NCI-H345 treated with DMSO at 0.1 percent for 48 hours (cell line): ENCODE data around the gene PPM1H.
"Not testable (repeated sequence)": the region's sequence is repeated elsewhere in the genome, so short reads cannot be mapped to it uniquely, and the experiment has no call there.

ENCODE experiments used
- DNase-seq: peaks from one replicate; lab custom pipeline; 2025; ENCODE audit not compliant: unreplicated experiment; lab: John Stamatoyannopoulos, UW

Gene PPM1H

DNA sequence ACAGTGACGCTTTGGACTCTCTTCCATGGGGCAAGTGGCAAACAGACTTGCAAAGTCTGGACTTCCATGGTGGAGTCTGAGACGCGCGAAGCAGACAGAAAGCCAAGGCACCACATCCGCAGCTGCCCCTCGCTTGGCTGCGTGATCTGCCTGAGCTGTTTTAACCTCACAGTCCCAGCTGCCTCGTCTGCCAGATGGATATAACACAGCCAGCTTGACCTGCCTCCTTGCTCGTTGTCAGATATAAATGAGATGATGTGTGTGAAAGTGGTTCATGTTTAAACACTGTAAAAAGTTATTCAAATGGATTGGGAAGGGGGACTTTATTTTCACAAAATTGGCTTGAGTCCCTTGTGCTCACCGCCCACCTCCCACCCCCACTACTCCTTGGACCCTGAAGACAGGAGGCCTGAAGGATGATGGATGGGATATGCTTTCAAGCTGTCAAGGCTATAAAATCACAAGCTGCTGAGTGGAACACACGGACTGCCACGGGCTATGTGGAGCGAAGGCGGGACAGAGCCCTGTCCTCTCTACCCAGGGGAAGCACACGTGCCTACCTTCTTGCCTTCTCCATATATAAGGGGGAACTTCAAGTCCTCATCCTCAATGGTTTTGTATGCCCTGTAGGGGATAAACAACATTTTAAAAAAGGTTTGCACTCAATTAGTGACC is 241.4 kb downstream of the PPM1H start:
- no peak for DNase-seq

DNA sequence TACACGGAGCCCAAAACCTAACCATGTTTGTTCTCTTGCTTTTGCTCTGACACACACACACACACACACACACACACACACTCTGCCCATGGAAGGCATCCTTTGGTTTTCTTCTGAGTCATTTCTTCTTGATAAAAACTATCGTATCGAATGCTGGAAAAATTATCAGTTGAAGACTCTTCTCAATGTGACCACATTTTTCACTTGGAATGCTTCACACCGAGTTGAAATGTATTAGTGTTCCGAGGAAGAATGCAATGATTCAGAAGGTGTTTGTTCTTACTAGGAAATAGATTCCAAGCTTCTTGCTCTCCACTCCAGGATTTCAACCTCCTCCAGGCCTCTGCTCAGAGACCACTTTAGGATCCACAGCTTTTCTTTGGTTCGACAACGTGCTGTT is 242.1 kb downstream of the PPM1H start:
- no peak for DNase-seq

DNA sequence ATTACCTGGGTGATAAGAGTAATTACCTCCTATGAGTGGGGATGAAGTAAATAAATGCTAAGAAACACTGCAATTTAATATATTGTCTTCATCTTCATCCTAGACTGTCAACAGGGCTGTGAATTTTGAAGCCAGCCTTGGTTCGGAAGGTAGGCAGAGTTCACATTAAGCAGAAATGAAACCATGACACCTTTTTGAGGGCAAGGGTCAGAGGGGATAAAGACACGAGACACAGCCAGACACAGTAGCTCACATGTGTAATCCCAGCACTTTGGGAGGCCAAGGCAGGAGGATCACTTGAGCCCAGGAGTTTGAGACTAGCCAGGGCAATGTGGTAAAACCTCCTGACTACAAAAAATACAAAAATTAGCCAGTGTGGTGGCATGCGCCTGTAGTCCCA is 243.6 kb downstream of the PPM1H start:
- DNase-seq: no peak

DNA sequence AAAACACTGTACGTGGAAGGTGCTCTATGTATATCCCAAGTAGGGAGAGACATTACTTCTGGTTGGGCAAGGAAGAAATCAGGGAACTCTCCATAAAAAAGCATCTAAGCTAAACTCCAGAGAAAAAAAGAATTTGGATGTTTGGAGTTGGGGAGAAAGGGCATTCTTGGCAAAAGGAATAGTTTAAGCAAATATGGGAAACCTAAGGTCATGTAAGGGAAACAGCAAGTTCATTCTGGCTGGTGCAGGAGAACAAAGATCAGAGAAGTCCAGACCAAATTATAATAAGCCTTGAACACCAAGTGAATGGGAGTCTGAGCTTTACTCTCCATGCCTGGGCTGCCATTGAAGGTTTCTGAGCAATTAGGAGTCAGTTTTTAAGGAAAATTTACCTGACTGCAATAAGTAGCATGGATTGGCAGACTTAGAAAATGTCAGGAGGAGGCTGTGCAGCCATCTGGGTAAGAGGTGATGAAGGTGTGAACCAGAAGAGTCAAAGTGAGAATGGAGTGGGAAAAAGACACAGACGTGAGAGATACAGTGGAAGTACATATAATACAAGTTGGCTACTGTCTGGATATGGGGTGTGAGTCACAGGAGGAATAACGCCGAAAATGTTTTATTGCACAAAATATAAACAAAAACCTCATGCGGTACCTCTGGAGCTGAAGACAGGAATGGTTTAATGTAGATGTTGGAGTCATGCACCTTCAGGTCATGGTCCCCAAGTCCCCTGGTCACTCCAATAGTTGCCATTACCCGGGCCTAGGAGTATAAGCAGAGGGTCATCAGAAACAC is 245.7 kb downstream of the PPM1H start:
- DNase-seq: no peak

DNA sequence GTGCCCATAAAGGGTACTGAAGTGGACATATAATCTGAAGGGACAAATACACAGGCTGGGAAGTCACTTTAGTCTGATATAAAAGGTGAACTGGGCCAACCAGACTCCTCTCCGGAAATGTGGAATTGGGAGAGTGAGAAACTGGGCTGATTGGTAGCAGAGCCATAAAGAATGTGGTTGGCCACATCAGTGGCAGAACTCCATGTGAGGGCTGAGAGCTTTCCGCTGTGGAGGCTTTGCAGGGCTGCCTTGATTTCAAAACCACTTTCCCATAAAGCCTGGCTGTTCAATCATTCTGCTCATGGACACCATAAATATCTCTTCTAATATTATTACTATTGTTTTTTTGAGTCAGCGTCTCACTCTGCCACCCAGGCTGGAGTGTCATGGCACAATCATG is 248.0 kb downstream of the PPM1H start:
- DNase-seq: no peak

DNA sequence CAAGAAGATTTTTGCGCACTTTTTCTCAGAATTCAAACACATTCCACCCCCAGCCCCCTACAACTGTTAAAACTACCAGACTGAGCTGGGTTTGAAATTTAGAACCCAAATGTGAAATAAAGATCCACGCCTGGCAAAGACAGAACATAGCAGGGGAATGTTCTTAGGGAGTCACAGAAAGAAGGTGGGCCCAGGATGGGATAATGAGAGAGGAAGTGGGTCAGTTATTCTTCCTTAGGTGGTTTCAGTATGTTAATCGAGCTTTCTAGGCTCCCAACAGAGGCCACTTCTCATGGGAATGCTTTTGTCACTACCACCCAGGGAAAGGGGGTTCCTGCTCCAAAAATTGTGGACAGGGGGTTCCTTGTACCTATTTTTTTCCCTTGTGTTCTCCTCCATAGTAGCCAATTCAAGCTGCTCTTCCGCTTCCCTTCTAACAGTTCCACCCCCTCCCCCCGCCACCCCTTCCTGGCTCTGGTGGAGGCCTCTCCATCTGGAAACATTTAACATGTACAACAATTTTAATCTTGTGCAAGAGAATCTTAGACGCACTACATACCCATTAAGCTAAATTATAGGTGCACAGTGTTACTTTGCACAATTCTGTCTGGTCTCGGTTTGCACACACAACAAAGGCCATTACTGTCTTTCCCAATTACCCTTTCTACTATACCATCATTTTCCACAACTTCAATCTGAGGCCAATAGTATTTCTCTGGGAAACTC is 250.2 kb downstream of the PPM1H start:
- DNase-seq: no peak

DNA sequence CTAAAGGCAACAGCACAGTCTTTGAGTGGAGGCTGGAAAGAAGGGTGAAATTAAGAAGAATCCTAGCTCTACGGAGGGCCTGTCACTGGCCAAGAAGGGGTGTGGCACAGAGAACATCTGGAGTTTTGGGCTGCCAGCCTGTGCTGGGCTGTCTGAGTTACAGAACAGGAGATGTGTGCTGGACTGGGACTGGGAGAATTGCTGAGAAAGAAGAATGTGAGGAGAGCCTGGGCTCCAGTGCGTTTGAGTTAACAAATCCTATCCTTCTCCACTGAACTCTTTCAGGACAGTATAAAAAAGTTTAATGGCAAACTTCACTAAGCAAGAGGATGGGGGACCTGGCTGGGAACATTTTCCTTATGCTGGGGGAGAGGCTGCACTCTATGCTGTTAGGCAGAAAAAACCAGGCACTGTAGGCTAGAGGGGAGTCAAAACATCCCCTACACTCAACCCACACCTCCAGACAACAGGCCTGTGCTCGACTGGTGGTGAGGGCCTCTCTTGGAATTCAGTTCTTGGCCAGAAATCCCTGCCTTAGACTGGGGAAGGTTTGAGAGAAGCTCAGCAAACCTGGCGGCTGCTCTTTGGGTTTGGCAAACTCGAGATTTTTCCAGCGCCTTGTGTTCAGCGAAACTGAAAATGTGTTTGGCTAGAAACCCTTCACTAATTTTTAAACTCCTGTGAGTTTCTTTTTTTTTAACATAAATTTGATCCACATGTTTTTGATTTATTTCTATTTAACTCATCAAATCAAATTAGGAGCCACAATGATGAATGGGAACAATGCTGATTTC is 251.0 kb downstream of the PPM1H start:
- no peak for DNase-seq

DNA sequence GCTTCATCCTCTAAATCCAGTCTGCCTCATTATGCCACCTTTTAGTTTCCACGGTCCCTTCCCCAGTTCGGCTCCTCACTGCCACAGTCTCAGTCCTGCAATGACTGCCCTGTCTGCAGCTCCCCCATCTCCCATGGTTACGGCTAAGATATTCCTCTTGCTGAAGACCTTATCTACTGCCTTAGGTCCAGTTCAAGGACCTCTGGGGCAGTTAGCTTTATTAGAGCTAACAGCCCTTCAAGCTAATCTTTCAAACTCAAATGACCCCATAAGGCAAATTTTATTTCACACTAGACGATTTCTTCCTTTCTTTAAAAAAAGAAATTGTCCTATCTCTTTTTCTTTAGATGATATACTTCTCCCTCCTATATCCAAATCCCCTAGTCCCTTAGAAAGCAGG is 253.6 kb downstream of the PPM1H start:
- no peak for DNase-seq

DNA sequence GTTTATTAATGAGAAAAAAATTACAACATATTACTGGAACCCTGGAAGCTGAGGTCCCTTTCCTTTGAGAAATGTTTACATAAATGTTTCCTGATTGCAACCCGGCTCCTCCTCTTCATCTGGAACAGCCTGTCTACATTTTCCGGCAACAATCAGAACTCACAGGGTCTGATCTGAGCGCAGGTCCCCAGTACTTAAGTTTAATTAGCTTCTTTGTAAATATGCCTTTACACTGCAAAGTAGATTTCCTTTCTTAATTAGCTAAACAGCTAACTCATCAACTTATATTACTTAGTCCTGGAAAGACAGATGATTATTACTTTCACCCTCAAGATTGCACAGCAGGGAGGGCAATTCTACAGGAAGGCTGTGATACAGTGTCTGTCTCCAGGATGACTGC is 255.3 kb downstream of the PPM1H start:
- no peak for DNase-seq

DNA sequence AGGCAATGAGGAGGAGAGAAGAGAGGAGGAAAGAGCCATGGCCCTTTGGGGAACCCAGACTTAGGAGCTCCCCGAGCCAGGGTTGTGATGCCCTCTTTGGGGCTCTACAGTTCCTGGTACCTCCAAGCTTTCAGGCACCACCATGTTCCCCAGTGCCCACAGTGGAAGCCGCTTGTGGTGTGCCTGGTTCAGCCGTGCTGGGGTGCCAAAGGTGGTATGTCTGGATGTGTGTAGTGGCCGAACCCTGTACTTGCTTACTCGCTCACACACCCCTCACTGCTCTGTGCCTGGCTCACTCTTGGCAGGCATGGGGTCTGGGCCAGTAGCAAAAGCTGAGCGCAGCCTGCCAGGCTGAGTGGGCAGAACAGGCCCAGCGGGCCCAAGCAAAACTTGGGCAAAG is 257.6 kb downstream of the PPM1H start:
- no peak for DNase-seq

DNA sequence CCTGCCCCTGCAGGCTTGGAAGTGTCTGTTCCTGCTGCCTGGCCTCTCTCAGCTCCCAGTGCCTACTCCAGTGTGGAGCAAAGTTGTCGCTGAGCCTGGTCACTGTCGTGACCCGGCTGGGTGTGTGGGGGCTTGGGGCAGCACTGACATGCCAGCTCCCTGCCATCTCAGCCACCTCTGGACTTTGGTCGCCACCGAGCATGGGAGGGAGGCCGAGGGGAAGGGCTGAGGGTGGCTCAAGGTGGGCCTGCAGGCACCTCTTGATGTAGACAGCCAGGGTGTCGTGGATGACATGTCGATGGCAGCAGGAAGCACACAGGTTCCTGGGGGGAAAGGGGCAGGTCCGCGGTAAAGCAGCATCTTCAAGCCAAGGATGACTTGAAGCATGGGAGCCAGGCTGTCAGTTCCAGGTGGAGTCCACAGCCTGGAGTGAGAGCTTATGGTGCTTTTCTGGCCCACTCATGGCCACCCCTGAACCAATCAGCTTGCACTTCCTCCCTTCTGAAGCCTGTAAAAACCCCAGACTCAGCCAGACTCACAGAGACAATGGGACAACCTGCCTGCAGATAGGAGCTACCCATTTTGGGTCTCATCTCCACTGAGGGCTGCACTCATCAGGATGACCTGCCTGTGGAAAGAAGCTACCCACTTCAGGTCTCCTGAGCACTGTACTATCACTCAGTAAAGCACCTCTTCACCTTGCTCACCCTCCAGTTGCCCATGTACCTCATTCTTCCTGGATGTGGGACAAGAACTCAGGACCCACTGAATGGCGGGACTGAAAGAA is 258.2 kb downstream of the PPM1H start:
- no peak for DNase-seq

DNA sequence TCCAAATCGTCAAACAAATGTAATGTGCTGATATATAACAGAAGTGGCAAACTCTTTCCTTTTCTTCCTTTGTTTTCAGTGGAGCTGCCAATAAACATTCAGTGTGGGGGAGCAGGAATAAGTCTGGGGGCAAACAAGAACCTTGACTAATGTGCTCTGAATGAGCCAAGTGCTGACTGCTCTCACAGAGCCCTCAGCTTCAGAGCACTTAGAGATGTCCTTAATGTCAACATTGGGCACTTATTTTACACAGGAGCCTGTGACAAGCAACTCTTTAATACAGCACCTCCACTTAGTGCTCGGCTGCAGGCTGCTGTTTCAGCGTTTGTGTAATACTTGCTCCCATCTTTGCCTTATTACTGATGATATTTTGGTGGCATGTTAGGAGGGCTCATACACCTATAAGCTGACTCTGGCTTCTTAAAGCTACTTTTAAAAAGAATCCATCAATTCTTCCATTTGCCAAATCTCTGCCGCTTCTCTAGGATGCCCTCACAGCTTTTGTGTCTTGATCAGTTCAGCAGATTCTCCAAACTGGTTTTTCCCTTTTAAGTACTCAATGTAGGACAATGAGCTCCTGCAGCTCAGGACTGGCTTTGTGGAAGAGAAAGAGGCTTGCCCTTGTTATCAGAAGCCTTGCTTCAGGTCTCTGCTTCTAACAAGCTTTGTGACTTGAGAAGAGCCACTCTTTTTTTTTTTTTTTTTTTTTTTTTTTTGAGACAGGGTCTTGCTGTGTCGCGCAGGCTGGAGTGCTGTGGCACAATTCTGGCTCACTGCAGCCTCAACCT is 261.7 kb downstream of the PPM1H start:
- DNase-seq: no peak

DNA sequence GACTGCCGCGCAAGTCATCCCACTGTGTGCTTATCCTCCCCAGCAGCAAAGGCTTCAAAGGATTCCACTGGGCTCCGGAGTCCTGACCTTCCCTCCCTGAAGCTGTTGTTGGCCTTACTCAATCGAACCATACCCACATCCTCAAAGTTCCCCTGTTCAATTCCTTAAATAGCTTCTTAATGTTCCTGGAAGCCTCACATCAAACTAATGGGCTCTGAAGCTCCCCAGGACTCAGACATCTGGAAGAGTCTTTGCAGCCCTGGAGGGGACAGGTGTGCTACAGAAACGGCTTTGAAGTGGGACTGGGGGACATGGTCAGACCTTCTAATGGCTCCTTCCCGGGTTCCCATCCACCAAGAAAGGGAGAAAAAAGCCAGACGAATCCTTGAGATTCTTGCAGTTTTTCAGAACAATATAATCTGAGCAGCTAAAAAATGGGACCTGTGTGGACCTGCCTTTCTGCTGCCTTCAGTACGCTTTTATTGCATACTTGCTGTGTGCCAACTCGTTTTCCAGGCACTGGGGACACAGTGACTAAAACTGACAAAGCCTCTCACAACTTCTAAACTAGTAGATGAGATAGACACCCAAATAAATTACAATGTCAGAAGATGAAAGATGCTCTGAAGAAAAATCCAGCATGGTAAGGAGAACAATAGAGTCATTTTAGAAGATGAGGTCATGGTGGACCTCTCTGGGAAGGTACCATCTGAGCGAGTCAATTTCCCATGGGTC is 263.8 kb downstream of the PPM1H start:
- no peak for DNase-seq

DNA sequence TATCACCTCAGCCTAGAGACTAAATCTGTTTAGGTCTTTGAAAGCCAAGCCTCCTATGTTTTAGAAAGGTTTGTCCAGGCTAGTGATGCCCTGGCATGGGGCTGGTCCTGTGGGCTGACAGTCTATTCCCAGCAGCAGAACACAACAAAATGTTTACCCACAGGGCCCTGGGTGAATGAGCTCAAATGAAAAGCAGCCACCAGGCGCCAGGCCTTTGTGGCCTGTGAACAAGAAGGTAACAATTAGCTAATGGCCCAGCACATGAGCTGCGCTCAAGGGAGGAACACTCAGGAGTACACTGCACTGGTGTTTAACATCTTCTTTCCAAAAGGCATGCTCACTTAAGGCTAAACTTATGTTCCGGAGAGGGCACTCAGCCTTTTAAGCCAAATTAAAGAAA is 266.2 kb downstream of the PPM1H start:
- DNase-seq: no peak

DNA sequence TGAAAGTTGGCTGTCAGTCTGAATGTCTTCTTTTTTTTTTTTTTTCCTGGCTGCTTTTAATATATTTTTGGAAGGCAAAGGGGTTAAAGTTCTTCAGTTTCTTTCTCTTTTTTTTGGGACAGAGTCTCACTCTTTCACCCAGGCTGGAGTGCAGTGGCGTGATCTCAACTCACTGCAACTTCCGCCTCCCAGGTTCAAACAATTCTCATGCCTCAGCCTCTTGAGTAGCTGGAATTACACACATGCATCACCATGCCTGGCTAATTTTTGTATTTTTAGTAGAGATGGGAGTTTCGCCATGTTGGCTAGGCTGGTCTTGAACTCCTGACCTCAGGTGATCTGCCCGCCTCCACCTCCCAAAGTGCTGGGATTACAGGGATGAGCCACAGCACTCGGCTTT is 270.0 kb downstream of the PPM1H start:
- not testable (repeated sequence) for DNase-seq

DNA sequence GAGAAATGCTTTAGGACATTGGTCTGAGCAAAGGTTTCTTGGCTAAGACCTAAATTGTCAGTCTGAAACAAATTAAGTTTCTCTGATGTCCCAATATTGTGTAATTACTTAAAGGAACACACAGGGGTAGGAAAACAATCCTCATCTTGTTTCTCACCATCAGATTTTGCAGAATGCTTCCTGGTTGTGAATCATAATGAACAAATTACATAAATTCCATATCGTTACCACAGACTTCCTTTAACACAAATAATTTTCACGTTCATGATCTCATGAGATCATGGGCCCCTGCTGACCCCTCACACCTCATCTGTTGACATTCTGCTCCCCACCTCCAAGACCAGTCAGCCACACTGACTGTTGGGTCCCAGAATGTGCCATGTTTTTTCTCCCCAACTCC is 274.2 kb downstream of the PPM1H start:
- DNase-seq: no peak

DNA sequence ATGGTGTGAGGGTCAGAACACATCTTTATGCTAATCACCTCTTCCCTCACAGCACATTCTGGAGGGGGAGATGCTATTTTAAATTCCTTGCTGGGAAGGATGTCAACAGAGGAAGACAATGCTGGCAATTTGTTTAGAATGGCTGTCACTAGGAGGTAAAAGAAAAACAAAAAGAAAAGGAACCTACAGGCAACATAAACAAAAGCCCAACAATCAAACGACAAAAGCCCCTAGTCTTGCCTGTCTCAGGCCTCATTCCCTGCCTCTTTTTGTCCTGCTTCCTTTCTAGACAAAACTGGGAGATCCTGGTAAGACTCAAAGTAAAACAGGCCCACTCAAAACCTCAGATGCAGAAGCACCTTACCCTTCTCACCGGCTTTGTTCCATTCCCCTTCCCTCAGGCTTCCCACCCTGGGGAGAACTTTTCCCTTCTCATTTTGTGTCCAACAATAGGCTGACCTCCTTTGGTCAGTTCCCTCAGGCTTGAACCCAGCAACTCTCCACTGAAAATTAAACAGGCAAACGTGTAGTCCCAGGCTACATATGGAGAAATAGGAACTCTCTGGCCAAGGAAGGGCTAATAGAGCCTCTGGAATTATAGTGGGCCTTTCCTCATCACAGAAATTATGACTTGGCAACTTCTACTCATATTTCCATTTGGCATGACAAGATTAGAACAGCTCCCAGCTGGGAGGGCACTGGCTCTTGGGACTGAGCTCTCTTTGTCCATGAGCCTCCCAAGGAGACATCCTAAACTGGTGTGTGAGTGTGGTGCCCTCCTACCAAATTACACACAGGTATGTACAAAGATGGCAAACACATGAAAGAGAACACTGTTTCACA is 275.3 kb downstream of the PPM1H start:
- no peak for DNase-seq

DNA sequence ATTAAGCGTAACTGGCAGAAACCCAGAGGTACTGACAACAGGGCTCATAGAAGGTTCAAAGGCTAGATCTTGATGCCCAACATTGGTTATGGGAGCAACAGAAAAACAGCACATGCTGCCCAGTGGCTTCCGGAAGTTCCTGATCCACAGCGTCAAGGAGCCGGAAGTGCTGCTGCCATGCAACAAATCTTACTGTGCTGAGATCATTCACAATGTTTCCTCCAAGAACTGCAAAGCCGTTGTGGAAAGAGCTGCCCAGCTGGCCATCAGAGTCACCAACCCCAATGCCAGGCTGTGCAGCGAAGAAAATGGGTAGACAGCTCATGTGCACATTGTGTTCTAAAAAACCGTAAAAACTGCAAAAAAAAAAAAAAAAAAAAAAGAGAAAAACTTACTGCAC is 276.0 kb downstream of the PPM1H start:
- DNase-seq: no peak
